ENCODE data around the gene AUTS2.

Gene AUTS2

GRCh38 chr7:70321016-70321590 lies 722.8 kb downstream of the AUTS2 start:
- DNase-seq (ENCODE audit: low read depth in 4 of 4, low spot score in 1 of 4): no peak

GRCh38 chr7:70322856-70323255 lies 724.6 kb downstream of the AUTS2 start:
- DNase-seq (ENCODE audit: low read depth in 4 of 4, low spot score in 1 of 4): no peak

- DNase-seq (ENCODE audit: low read depth in 4 of 4, low spot score in 1 of 4): no peak
Observed at GRCh38 chr7:70325509-70326101, 727.3 kb downstream of the AUTS2 start.

GRCh38 chr7:70334295-70334694 lies 736.0 kb downstream of the AUTS2 start:
- DNase-seq (ENCODE audit: low read depth in 4 of 4, low spot score in 1 of 4): no peak

GRCh38 chr7:70334871-70335270 lies 736.6 kb downstream of the AUTS2 start:
- no peak for DNase-seq (ENCODE audit: low read depth in 4 of 4, low spot score in 1 of 4)

- no peak for DNase-seq (ENCODE audit: low read depth in 4 of 4, low spot score in 1 of 4)
Observed at GRCh38 chr7:70336536-70336935, 738.3 kb downstream of the AUTS2 start.

- no peak for DNase-seq (ENCODE audit: low read depth in 4 of 4, low spot score in 1 of 4)
Observed at GRCh38 chr7:70338015-70338414, 739.7 kb downstream of the AUTS2 start.

GRCh38 chr7:70340236-70340635 lies 742.0 kb downstream of the AUTS2 start:
- DNase-seq (ENCODE audit: low read depth in 4 of 4, low spot score in 1 of 4): no peak

GRCh38 chr7:70341446-70341845 lies 743.2 kb downstream of the AUTS2 start:
- DNase-seq (ENCODE audit: low read depth in 4 of 4, low spot score in 1 of 4): no peak

- no peak for DNase-seq (ENCODE audit: low read depth in 4 of 4, low spot score in 1 of 4)
Observed at GRCh38 chr7:70343519-70343918, 745.2 kb downstream of the AUTS2 start.

- DNase-seq (ENCODE audit: low read depth in 4 of 4, low spot score in 1 of 4): no peak
Observed at GRCh38 chr7:70344726-70345125, 746.5 kb downstream of the AUTS2 start.

GRCh38 chr7:70346844-70347462 lies 748.7 kb downstream of the AUTS2 start:
- no peak for DNase-seq (ENCODE audit: low read depth in 4 of 4, low spot score in 1 of 4)

GRCh38 chr7:70347463-70348254 lies 749.4 kb downstream of the AUTS2 start:
- no peak for DNase-seq (ENCODE audit: low read depth in 4 of 4, low spot score in 1 of 4)

- DNase-seq (ENCODE audit: low read depth in 4 of 4, low spot score in 1 of 4): no peak
Observed at GRCh38 chr7:70349031-70349430, 750.8 kb downstream of the AUTS2 start.

- DNase-seq (ENCODE audit: low read depth in 4 of 4, low spot score in 1 of 4): no peak
Observed at GRCh38 chr7:70349819-70350218, 751.5 kb downstream of the AUTS2 start.

- no peak for DNase-seq (ENCODE audit: low read depth in 4 of 4, low spot score in 1 of 4)
Observed at GRCh38 chr7:70352088-70352487, 753.8 kb downstream of the AUTS2 start.

- no peak for DNase-seq (ENCODE audit: low read depth in 4 of 4, low spot score in 1 of 4)
Observed at GRCh38 chr7:70352906-70353305, 754.6 kb downstream of the AUTS2 start.

- no peak for DNase-seq (ENCODE audit: low read depth in 4 of 4, low spot score in 1 of 4)
Observed at GRCh38 chr7:70353330-70353945, 755.2 kb downstream of the AUTS2 start.

GRCh38 chr7:70353946-70354335 lies 755.7 kb downstream of the AUTS2 start:
- no peak for DNase-seq (ENCODE audit: low read depth in 4 of 4, low spot score in 1 of 4)

GRCh38 chr7:70354409-70355169 lies 756.3 kb downstream of the AUTS2 start:
- no peak for DNase-seq (ENCODE audit: low read depth in 4 of 4, low spot score in 1 of 4)
